Astrocyte of the spinal cord (primary cell): ENCODE data around the gene STRAP.
"Not testable (repeated sequence)": the region's sequence is repeated elsewhere in the genome, so short reads cannot be mapped to it uniquely, and the experiment has no call there.

ENCODE experiments used
- DNase-seq: peaks from one replicate; pipeline ENCODE4 v3.0.0; 2011; ENCODE audit warnings: low read depth, low spot score
- H3K4me3 ChIP-seq: 2 replicates; pipeline ENCODE4 v1.5.1; 2011; ENCODE audit warnings: low read depth, mild to moderate bottlenecking, low read length, moderate library complexity
- CTCF ChIP-seq: IDR thresholded peaks from 2 replicates; pipeline ENCODE4 v1.5.1; 2012; ENCODE audit warnings: low read depth, mild to moderate bottlenecking, low read length, inconsistent platforms
- in situ Hi-C: cut with HindIII; loops from 2 replicates; pipeline ENCODE4 v1.10.0; 2017; ENCODE audit warnings: low sequenced_read_pairs

STRAP gene

GRCh38 chr12:15863372-15863771 is 18.8 kb upstream of the STRAP start:
- no peak for TF ChIP-seq CTCF

DNA sequence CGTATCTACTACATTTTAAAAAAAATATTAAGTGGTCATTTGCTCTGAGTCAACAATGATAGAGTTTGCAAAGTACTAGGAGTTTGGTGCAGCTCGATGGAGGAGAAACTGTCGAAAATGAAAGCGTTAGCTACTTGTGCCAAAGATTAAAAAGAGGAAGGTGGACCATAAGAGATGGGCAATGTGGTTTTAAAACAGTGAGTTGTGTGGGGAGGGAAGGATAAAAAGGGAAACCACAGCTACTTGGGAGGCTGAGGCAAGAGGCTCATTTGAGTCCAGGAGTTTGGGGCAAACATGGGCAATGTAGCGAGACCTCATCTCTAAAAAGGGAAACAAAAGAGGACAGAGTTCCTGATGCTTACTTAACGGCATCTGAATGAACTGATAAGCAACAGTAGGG is 18.2 kb upstream of the STRAP start:
- in situ Hi-C loops, result no loop called here
- no peak for TF ChIP-seq CTCF
- no peak for DNase-seq
- no peak overlapping the region for H3K4me3 ChIP-seq

More at GRCh38 chr12:15863372-15863771, 18.8 kb upstream of the STRAP start:
- no peak overlapping the region for H3K4me3 ChIP-seq
- in situ Hi-C loops, result no loop called here
- DNase-seq, result no peak

DNA sequence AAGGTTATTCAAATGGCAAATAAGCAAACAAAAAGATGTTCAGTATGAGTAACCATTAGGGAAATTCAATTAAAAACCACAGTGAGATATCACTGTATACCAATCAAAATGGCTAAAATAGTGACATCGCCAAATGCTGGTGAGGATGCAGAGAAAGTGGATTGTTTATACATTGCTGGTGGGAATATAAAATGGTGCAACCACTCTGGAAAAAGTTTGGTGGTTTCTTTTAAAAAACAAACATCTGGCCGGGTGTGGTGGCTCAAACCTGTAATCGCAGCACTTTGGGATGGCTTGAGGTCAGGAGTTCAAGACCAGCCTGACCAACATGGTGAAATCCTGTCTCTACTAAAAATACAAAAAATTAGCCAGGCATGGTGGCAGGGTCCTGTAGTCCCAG is 14.0 kb upstream of the STRAP start:
- DNase-seq, result no peak
- in situ Hi-C loops, result no loop called here
- no peak overlapping the region for H3K4me3 ChIP-seq
- no peak for TF ChIP-seq CTCF

- no peak for DNase-seq
- H3K4me3 ChIP-seq, result no peak overlapping the region
- in situ Hi-C loops, result no loop called here
- TF ChIP-seq CTCF, result no peak
Measured at GRCh38 chr12:15873556-15873955, 8.6 kb upstream of the STRAP start.

DNA sequence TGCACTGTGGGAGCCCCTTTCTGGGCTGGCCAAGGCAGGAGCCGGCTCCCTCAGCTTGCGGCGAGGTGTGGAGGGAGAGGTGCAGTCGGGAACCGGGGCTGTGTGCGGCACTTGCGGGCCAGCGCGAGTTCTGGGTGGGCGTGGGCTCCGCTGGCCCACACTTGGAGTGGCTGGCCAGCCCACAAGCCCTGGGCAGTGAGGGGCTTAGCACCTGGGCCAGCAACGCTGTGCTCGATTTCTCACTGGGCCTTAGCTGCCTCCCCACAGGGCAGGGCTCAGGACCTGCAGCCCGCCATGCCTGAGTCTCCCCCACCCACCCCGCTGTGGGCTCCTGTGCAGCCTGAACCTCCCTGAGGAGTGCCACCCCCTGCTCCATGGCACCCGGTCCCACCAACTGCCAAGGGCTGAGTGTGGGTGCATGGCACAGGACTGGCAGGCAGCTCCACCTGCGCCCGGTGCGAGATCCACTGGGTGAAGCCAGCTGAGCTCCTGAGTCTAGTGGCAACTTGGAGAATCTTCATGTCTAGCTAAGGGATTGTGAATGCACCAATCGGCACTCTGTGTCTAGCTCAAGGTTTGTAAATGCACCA is 7.5 kb upstream of the STRAP start:
- H3K4me3 ChIP-seq, in situ Hi-C loops, DNase-seq: not testable (repeated sequence)

GRCh38 chr12:15875863-15876262 is 6.3 kb upstream of the STRAP start:
- TF ChIP-seq CTCF, result no peak
- H3K4me3 ChIP-seq, result no peak overlapping the region
- in situ Hi-C loops, result no loop called here
- DNase-seq, result no peak

- DNase-seq, result no peak
- in situ Hi-C loops, result no loop called here
- H3K4me3 ChIP-seq, result no peak overlapping the region
- no peak for TF ChIP-seq CTCF
Measured at GRCh38 chr12:15879413-15879812, 2.8 kb upstream of the STRAP start.
